HepG2 (cell line): ENCODE data around the gene ACSM3. TPM values are rescaled to one million over a fixed set of nuclear protein-coding genes. Genes with fewer than 3 reads are reported as not detected.

Source experiments
- DPF2 ChIP-seq: sonication (generic); formaldehyde crosslinking; IDR thresholded peaks from 2 replicates; pipeline ENCODE4 v1.4.0; 2020; ENCODE audit warnings: mild to moderate bottlenecking, low read depth, missing genetic modification reagents, borderline replicate concordance
- GATA4 ChIP-seq: sonication (generic); IDR thresholded peaks from 2 replicates; pipeline ENCODE4 v1.6.1; 2016; ENCODE audit warnings: antibody characterized with exemption, low read depth, borderline replicate concordance
- GMEB2 ChIP-seq: IDR thresholded peaks from 2 replicates; pipeline ENCODE4 v1.6.1; 2016; ENCODE audit warnings: missing biosample characterization, missing genetic modification reagents, low read depth
- HDAC1 ChIP-seq: sonication (generic); formaldehyde crosslinking; IDR thresholded peaks from 2 replicates; pipeline ENCODE4 v1.5.1; 2020; ENCODE audit warnings: mild to moderate bottlenecking, missing genetic modification reagents
- HINFP ChIP-seq: sonication (generic); formaldehyde crosslinking; IDR thresholded peaks from 2 replicates; pipeline ENCODE4 v1.4.0; 2020; ENCODE audit warnings: low read depth, mild to moderate bottlenecking, missing genetic modification reagents
- ISX ChIP-seq: sonication (generic); formaldehyde crosslinking; conservative IDR thresholded peaks from 2 replicates; pipeline ENCODE4 v1.5.0; 2020; ENCODE audit warnings: missing genetic modification reagents
- KMT2B ChIP-seq: IDR thresholded peaks from 2 replicates; pipeline ENCODE4 v1.6.1; 2016; ENCODE audit warnings: missing genetic modification reagents, missing compliant biosample characterization
- MAFG ChIP-seq: sonication (generic); formaldehyde crosslinking; IDR thresholded peaks from 2 replicates; pipeline ENCODE4 v1.5.1; 2020; ENCODE audit warnings: mild to moderate bottlenecking, missing genetic modification reagents
- MED1 ChIP-seq: sonication (generic); formaldehyde crosslinking; IDR thresholded peaks from 2 replicates; pipeline ENCODE4 v1.4.0; 2020; ENCODE audit warnings: missing genetic modification reagents
- MTF2 ChIP-seq: sonication (generic); formaldehyde crosslinking; IDR thresholded peaks from 2 replicates; pipeline ENCODE4 v1.5.0; 2020; ENCODE audit warnings: missing genetic modification reagents, borderline replicate concordance
- PHB2 ChIP-seq: fragments of 450-650 bp; IDR thresholded peaks from 2 replicates; pipeline ENCODE4 v1.6.1; 2018; ENCODE audit not compliant: partially characterized antibody
- ZFX ChIP-seq: sonication (generic); formaldehyde crosslinking; IDR thresholded peaks from 2 replicates; pipeline ENCODE4 v1.4.0; 2020; ENCODE audit warnings: mild to moderate bottlenecking, low read depth, missing genetic modification reagents, moderate library complexity
- ZNF12 ChIP-seq: sonication (generic); formaldehyde crosslinking; IDR thresholded peaks from 2 replicates; pipeline ENCODE4 v1.5.0; 2020; ENCODE audit warnings: missing genetic modification reagents
- ZNF281 ChIP-seq: sonication (generic); formaldehyde crosslinking; IDR thresholded peaks from 2 replicates; pipeline ENCODE4 v1.4.0; 2020; ENCODE audit warnings: missing genetic modification reagents, borderline replicate concordance
- ZNF3 ChIP-seq: IDR thresholded peaks from 2 replicates; pipeline ENCODE4 v1.7.0; 2017; ENCODE audit warnings: inconsistent platforms
- ZNF33A ChIP-seq: sonication (generic); formaldehyde crosslinking; IDR thresholded peaks from 2 replicates; pipeline ENCODE4 v1.5.1; 2020; ENCODE audit warnings: missing genetic modification reagents, mild to moderate bottlenecking, moderate library complexity, borderline replicate concordance
- ZNF441 ChIP-seq: sonication (generic); formaldehyde crosslinking; IDR thresholded peaks from 2 replicates; pipeline ENCODE4 v1.7.0; 2021; ENCODE audit warnings: missing genetic modification reagents, borderline replicate concordance
- ZNF510 ChIP-seq: sonication (generic); formaldehyde crosslinking; IDR thresholded peaks from 2 replicates; pipeline ENCODE4 v1.4.0; 2020; ENCODE audit warnings: low read depth, mild to moderate bottlenecking, missing genetic modification reagents
- ZNF644 ChIP-seq: IDR thresholded peaks from 2 replicates; pipeline ENCODE4 v1.6.1; 2016; ENCODE audit warnings: low read depth
- ZNF674 ChIP-seq: sonication (generic); formaldehyde crosslinking; IDR thresholded peaks from 2 replicates; pipeline ENCODE4 v1.5.0; 2020; ENCODE audit warnings: low read depth, mild to moderate bottlenecking, missing genetic modification reagents
- ZNF841 ChIP-seq: sonication (generic); formaldehyde crosslinking; IDR thresholded peaks from 2 replicates; pipeline ENCODE4 v1.8.1; 2023; ENCODE audit warnings: missing genetic modification reagents, borderline replicate concordance
- polyA plus RNA-seq, 8 experiments: library from polyadenylated mRNA; depleted of rRNA in 3 of 8; stranded (reverse) in 7 of 8; unstranded in 1 of 8; fragments of >200 nt; fragmentation: Illumina TruSeq in 4 of 8; extraction: Trizol in 4 of 8; gene quantifications; 2 replicates each; pipeline versions ENCODE4 v1.2.1 to v1.2.3, GENCODE V29; 2011 to 2016; ENCODE audit warnings: low read depth in 4 of 8, missing spikeins in 1 of 8, mixed read lengths in 1 of 8; ENCODE audit not compliant: insufficient read depth in 1 of 8
- total RNA-seq, 5 experiments: library from RNA; depleted of rRNA; stranded (reverse); fragments of >200 nt; fragmentation: Illumina TruSeq; extraction: Trizol; gene quantifications; 2 replicates each; pipeline ENCODE4 v1.2.3, GENCODE V29; 2016; ENCODE audit warnings: low read depth in 1 of 5
- TF ChIP-seq, protein P1 (sequence below), 2 experiments: fragments of 450-650 bp in 1 of 2; sonication (generic) in 1 of 2; formaldehyde crosslinking; IDR thresholded peaks; 2 replicates each; pipeline versions ENCODE4 v1.5.0 to v1.8.0; 2020 to 2022; ENCODE audit warnings: mild to moderate bottlenecking in 1 of 2, missing genetic modification reagents in 1 of 2
- TF ChIP-seq, protein P2 (sequence below): IDR thresholded peaks from 2 replicates; pipeline ENCODE4 v1.6.1; 2012; ENCODE audit warnings: inconsistent platforms

Gene ACSM3
- total and polyA plus RNA-seq, 2 of the 13 experiments (the other 11 are each of a cell fraction or from before 2014, with no cell fraction given), result 74.0 to 108 TPM

GRCh38 chr16:20806168-20807050 is 42.6 kb downstream of the ACSM3 start, which contains the start of the genes ERI2 and REXO5 (continued):
- TF ChIP-seq ZNF33A (CRISPR knock-in tag) (peak; percentile 96), ZNF441 (CRISPR knock-in tag) (peak; percentile 88; the same call in 1 of the 2 replicates), ZNF644 (CRISPR knock-in tag) (peak; percentile 60; the same call in 1 of the 2 replicates), ZNF674 (CRISPR knock-in tag) (no peak), GATA4 (peak; percentile 86), GMEB2 (CRISPR knock-in tag) (no peak), ZNF510 (peak; percentile 83; the same call in 1 of the 2 replicates), MED1 (peak; percentile 85), ZFX (peak; percentile 99), ISX (CRISPR knock-in tag) (no peak; the same call in 1 of the 2 replicates), HINFP (CRISPR knock-in tag) (peak; percentile 73; the same call in 1 of the 2 replicates), ZNF12 (peak; percentile 13), MTF2 (CRISPR knock-in tag) (peak; percentile 71), ZNF3 (CRISPR knock-in tag) (no peak), KMT2B (CRISPR knock-in tag) (peak; percentile 98), PHB2 (no peak), DPF2 (CRISPR knock-in tag) (0 out of 2 replicates have a peak, but pooled peaks have one; percentile 13), ZNF841 (CRISPR knock-in tag) (peak; percentile 86; the same call in 1 of the 2 replicates), MAFG (no peak), ZNF281 (CRISPR knock-in tag) (peak; percentile 67; the same call in 1 of the 2 replicates), HDAC1 (CRISPR knock-in tag) (peak; percentile 100)
- TF ChIP-seq, protein P1, sequence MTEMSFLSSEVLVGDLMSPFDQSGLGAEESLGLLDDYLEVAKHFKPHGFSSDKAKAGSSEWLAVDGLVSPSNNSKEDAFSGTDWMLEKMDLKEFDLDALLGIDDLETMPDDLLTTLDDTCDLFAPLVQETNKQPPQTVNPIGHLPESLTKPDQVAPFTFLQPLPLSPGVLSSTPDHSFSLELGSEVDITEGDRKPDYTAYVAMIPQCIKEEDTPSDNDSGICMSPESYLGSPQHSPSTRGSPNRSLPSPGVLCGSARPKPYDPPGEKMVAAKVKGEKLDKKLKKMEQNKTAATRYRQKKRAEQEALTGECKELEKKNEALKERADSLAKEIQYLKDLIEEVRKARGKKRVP (CRISPR knock-in tag; IDR thresholded peaks at IDR 0.05), result peak in 1 of 2 experiments; percentile 86; a peak in 2 of 4 replicates
- TF ChIP-seq, protein P2, sequence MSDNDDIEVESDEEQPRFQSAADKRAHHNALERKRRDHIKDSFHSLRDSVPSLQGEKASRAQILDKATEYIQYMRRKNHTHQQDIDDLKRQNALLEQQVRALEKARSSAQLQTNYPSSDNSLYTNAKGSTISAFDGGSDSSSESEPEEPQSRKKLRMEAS, result peak; percentile 94
